ENCODE results near the gene PACRG. TPM values are rescaled to one million over a fixed set of nuclear protein-coding genes. Genes with fewer than 3 reads are reported as not detected.

Gene PACRG
- total and polyA plus RNA-seq, 2 of the 4 experiments (the other 2 are of a cell fraction) = not detected

DNA sequence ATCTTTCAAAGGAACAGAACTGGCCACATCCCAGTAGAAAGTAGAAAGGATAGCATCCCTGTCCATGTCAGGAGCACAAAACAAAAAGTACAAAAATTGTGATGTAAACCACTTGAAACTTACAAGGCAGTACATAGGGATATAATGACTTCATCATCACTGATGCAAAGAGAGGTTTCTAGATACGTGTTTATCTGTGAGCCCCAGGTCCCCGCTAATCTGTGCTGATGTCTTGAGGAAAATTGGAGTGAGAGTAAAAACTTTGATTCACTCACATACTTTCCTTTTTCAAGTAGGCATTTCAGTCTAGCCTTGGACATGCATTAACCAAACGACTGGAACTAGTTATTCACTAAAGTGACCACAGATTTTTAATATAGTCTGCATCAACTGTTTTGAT lies 470.1 kb downstream of the PACRG start:
- in situ Hi-C loops (cut with MboI; ENCODE audit: low sequenced_read_pairs) (no loop called here), intact Hi-C loops (cut with micrococcal nuclease) (no loop called here), dilution Hi-C loops (cut with HindIII; ENCODE audit: low sequenced_read_pairs, unreplicated experiment) (no loop called here)
- Histone ChIP-seq H3K56ac (ENCODE audit: extremely low read depth, insufficient read depth, low read length) (no peak overlapping the region), H2AK5ac (ENCODE audit: low read depth, low read length) (no peak overlapping the region), H3K9me1 (ENCODE audit: insufficient read depth, low read length) (no peaks in the 10 kb centered on the region), H3K27ac (ENCODE audit: insufficient read depth, low read length) (no peak overlapping the region), H2AK9ac (replicated peaks; ENCODE audit: low read depth, low read length, poor library complexity) (no peak overlapping the region), H4K8ac (ENCODE audit: low read depth in 2 of 2, low read length in 2 of 2) (no peak overlapping the region), H4K91ac (ENCODE audit: insufficient read depth, low read depth, low read length) (no peak overlapping the region), H3K4me2 (ENCODE audit: low read depth, low read length) (no peak overlapping the region), H3K4ac (ENCODE audit: low read depth, low read length) (no peak overlapping the region), H3K9me3 (ENCODE audit: control insufficient read depth, insufficient read depth, low read length) (peaks cover 32% of the 10 kb centered on the region), H3K79me1 (ENCODE audit: low read depth in 1 of 2, low read length in 2 of 2) (no peaks in the 10 kb centered on the region), H2BK5ac (ENCODE audit: low read depth, low read length, poor library complexity, severe bottlenecking) (no peak overlapping the region), H3K14ac (replicated peaks; ENCODE audit: low read depth, low read length) (no peak overlapping the region), H2AFZ (replicated peaks; ENCODE audit: low read length, poor library complexity) (no peak overlapping the region), H3K23ac (ENCODE audit: low read depth, low read length) (no peak overlapping the region), H3K27me3 (ENCODE audit: control insufficient read depth, insufficient read depth, low read length) (no peaks in the 10 kb centered on the region), H3K18ac (ENCODE audit: low read depth, low read length) (no peak overlapping the region), H3K4me3 (ENCODE audit: insufficient read depth, low read depth, low read length) (no peak overlapping the region), H3K9ac (ENCODE audit: low read depth, low read length) (no peak overlapping the region), H2BK15ac (ENCODE audit: low read depth, low read length) (no peak overlapping the region), H2BK120ac (ENCODE audit: low read depth, low read length) (no peak overlapping the region), H4K20me1 (ENCODE audit: insufficient read depth, low read length) (no peaks in the 10 kb centered on the region), H2BK20ac (ENCODE audit: low read depth, low read length) (no peak overlapping the region), H3K4me1 (ENCODE audit: control insufficient read depth, insufficient read depth, low read length) (no peaks in the 10 kb centered on the region), H4K5ac (ENCODE audit: low read depth, low read length) (no peak overlapping the region), H3K36me3 (ENCODE audit: control insufficient read depth, insufficient read depth, low read length) (no peaks in the 10 kb centered on the region)
- BruUV-seq (replicated peaks) = no TSS peak
- TF ChIP-seq POLR2A (IDR thresholded peaks at IDR 0.05; ENCODE audit: low read depth, low read length) (no peak), CEBPB (IDR thresholded peaks at IDR 0.05; ENCODE audit: low read depth, low read length) (no peak), RFX5 (IDR thresholded peaks at IDR 0.05; ENCODE audit: low read depth, low read length) (no peak), MAFK (IDR thresholded peaks at IDR 0.05; ENCODE audit: low read depth, low read length) (no peak), NFE2L2 (IDR thresholded peaks at IDR 0.05; ENCODE audit: low read depth, low read length) (no peak), RCOR1 (IDR thresholded peaks at IDR 0.05; ENCODE audit: insufficient replicate concordance, low read length) (no peak), RAD21 (IDR thresholded peaks at IDR 0.05; ENCODE audit: low read length) (no peak), FOS (IDR thresholded peaks at IDR 0.05; ENCODE audit: low read depth, low read length) (no peak), MXI1 (IDR thresholded peaks at IDR 0.05; ENCODE audit: borderline replicate concordance, low read depth, low read length) (no peak), USF2 (IDR thresholded peaks at IDR 0.05; ENCODE audit: low read depth, low read length) (no peak), SMC3 (IDR thresholded peaks at IDR 0.05; ENCODE audit: low read depth, low read length) (no peak), MAZ (IDR thresholded peaks at IDR 0.05; ENCODE audit: borderline replicate concordance, low read depth, low read length) (no peak), BHLHE40 (IDR thresholded peaks at IDR 0.05; ENCODE audit: low read depth, low read length) (no peak), CHD1 (IDR thresholded peaks at IDR 0.05; ENCODE audit: low read depth, low read length) (no peak)
- TF ChIP-seq, protein P1, sequence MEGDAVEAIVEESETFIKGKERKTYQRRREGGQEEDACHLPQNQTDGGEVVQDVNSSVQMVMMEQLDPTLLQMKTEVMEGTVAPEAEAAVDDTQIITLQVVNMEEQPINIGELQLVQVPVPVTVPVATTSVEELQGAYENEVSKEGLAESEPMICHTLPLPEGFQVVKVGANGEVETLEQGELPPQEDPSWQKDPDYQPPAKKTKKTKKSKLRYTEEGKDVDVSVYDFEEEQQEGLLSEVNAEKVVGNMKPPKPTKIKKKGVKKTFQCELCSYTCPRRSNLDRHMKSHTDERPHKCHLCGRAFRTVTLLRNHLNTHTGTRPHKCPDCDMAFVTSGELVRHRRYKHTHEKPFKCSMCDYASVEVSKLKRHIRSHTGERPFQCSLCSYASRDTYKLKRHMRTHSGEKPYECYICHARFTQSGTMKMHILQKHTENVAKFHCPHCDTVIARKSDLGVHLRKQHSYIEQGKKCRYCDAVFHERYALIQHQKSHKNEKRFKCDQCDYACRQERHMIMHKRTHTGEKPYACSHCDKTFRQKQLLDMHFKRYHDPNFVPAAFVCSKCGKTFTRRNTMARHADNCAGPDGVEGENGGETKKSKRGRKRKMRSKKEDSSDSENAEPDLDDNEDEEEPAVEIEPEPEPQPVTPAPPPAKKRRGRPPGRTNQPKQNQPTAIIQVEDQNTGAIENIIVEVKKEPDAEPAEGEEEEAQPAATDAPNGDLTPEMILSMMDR (conservative IDR thresholded peaks at IDR 0.05; ENCODE audit: low read depth, low read length) = no peak
- TF ChIP-seq, protein P2, sequence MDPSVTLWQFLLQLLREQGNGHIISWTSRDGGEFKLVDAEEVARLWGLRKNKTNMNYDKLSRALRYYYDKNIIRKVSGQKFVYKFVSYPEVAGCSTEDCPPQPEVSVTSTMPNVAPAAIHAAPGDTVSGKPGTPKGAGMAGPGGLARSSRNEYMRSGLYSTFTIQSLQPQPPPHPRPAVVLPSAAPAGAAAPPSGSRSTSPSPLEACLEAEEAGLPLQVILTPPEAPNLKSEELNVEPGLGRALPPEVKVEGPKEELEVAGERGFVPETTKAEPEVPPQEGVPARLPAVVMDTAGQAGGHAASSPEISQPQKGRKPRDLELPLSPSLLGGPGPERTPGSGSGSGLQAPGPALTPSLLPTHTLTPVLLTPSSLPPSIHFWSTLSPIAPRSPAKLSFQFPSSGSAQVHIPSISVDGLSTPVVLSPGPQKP (IDR thresholded peaks at IDR 0.05; ENCODE audit: borderline replicate concordance, low read depth, low read length) = no peak
- ChIA-PET POLR2A (ENCODE audit: unreplicated experiment) (no interaction called here), CTCF (no interaction called here)
- no peak for DNase-seq
- ATAC-seq (ENCODE audit: low read depth) = no peak
- WGBS, 2 experiments (ENCODE audit: extremely low coverage in 2 of 2, insufficient read length in 1 of 2) = no CpG with 5 or more reads among the region's 3 CpGs
